Central memory CD8-positive, alpha-beta T cell (primary cell): ENCODE measurements around the gene TTC23.

Source experiments
- ATAC-seq: fragments of 150-1000 bp; cut with Tn5 transposase; replicated peaks from 2 replicates; pipeline ENCODE4 v1.10.0; 2022; ENCODE audit warnings: mild to moderate bottlenecking, moderate FRiP score, moderate number of reproducible peaks; ENCODE audit not compliant: poor library complexity, severe bottlenecking; ENCODE audit errors: extremely low read depth
- DNase-seq, 2 donors: peaks; one replicate each; pipeline ENCODE4 v3.0.0; 2021; ENCODE audit warnings: low spot score in 2 of 2
- H3K27ac Mint-ChIP-seq: one replicate; pipeline ENCODE4 v1.8.0; 2022; ENCODE audit warnings: low read depth, mild to moderate bottlenecking, moderate library complexity, mixed read lengths
- H3K27me3 Mint-ChIP-seq: one replicate; pipeline ENCODE4 v1.8.0; 2022; ENCODE audit warnings: mixed read lengths
- H3K36me3 Mint-ChIP-seq: one replicate; pipeline ENCODE4 v1.8.0; 2022; ENCODE audit warnings: mild to moderate bottlenecking, moderate library complexity, mixed read lengths; ENCODE audit not compliant: insufficient read depth
- H3K4me1 Mint-ChIP-seq: one replicate; pipeline ENCODE4 v1.8.0; 2022; ENCODE audit warnings: mixed read lengths
- H3K4me3 Mint-ChIP-seq: one replicate; pipeline ENCODE4 v1.8.0; 2022; ENCODE audit warnings: mild to moderate bottlenecking, moderate library complexity, mixed read lengths
- H3K9me3 Mint-ChIP-seq: one replicate; pipeline ENCODE4 v1.8.0; 2022; ENCODE audit warnings: mixed read lengths

Gene TTC23

DNA sequence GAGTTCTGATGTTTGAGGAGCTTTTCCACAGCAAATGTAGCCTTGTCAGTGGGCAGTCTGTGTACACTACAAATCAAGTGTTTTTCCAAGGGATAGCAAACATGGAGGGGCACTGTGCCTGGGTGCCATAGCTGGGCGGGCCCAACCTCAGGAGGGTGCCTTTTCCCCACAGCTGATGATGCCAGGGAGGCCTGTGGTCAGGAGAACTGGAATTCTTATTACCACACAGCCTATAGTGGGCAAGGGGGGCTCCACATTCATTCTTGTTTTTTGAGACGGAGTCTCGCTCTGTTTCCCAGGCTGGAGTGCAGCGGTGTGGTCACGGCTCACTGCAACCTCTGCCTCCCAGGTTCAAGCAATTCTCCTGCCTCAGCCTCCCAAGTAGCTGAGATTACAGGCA is 102.7 kb downstream of the TTC23 start:
- Mint-ChIP-seq H3K4me1 (no peaks in the 10 kb centered on the region), H3K4me3 (no peak overlapping the region), H3K27me3 (peaks cover 33% of the 10 kb centered on the region), H3K9me3 (no peaks in the 10 kb centered on the region), H3K36me3 (peaks cover 2% of the 10 kb centered on the region), H3K27ac (no peak overlapping the region)
- DNase-seq (no peak), ATAC-seq (no peak)

DNA sequence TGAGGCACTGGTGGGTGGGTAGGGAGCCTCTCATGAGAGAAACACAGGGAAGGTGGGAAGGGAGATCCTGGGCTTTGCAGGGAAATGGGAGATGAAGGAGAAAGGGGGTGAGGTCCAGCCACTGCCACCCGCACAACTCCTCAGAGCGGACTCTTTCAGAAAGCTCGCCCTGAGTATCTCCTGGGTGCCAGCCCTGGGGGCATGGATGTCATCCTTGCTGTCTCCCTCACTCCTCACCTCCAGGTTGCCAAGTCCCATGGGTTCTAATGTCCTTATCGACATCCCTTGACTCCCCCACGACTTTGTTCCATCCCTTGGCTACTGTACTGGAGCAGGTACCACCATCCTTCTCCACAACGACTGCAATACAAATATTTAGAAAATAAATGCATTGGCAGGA is 103.6 kb downstream of the TTC23 start:
- Mint-ChIP-seq H3K27me3 (peaks cover 24% of the 10 kb centered on the region), H3K4me3 (no peak overlapping the region), H3K36me3 (peaks cover 2% of the 10 kb centered on the region), H3K27ac (no peak overlapping the region), H3K4me1 (no peaks in the 10 kb centered on the region), H3K9me3 (no peaks in the 10 kb centered on the region)
- DNase-seq (no peak), ATAC-seq (no peak)

DNA sequence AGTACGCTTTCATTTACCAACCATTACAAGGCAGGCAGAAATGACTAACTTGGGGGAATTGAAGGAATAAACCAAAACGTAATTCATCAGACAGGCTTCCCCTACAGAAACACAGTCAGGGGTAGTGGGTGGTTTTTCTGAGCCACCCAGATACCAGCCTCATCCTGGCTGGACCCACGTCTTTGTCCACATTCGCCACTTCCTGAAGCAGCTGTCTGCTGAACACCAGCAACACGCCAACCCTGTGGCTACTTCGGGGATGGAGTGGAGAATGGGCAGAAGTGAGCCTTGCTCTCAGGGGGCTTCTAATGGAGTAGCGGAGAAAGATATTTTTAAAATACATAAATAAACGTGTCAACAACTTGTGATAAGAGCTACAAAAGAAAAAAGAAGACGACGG is 104.4 kb downstream of the TTC23 start:
- no peaks in the 10 kb centered on the region for H3K4me1 Mint-ChIP-seq
- peaks cover 2% of the 10 kb centered on the region for H3K36me3 Mint-ChIP-seq
- H3K27me3 Mint-ChIP-seq = peaks cover 21% of the 10 kb centered on the region
- ATAC-seq = no peak
- H3K9me3 Mint-ChIP-seq = no peaks in the 10 kb centered on the region
- no peak overlapping the region for H3K4me3 Mint-ChIP-seq
- no peak for DNase-seq
- H3K27ac Mint-ChIP-seq = no peak overlapping the region

DNA sequence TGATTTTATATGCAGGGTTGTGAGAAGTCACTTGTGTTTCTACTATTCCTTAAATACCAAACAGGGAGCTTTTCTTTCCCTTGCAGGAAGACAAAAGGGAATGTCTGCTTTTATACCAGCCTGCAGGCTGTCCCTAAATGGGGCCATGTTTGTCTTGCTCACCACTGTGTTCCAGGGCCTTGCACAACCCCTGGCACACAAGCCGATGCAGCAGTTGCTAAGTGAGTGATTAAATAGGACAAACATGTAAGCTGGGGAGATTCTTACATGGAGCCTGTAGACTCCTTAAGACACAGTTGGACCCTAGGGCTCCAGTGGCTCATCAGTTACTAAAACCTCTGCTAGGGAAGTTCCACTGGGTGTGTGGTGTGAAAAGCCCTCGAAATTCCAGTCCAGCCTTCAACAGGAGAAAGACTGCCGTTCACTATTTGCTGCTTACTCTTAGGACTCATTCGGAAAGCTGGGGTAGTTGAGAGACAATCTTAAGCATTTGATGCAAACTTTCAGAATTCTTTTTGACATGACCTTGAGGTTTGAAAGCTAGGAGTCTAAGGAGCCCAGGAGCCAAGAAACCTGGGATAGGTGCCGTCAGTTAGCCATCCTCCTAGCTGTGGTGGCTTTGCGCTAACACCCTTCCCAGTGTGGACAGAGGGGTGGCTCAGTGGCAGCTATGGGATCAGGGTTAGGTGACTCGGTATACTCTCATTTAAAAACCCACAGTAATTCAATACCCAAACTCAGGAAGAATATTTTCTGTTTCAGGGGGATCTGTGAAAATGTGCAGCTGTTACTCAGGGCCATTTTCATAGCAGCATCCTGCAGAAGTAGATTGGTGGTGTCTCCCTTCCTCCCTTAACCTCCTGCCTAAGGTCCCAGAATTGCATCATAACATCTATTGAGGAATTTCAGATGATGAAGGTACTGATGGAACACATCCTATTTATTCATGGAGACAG is 105.4 kb downstream of the TTC23 start:
- no peak for DNase-seq
- Mint-ChIP-seq H3K27me3 (peaks cover 21% of the 10 kb centered on the region), H3K4me3 (no peak overlapping the region), H3K4me1 (no peaks in the 10 kb centered on the region), H3K27ac (no peak overlapping the region), H3K9me3 (no peaks in the 10 kb centered on the region), H3K36me3 (peaks cover 2% of the 10 kb centered on the region)
- ATAC-seq = no peak

DNA sequence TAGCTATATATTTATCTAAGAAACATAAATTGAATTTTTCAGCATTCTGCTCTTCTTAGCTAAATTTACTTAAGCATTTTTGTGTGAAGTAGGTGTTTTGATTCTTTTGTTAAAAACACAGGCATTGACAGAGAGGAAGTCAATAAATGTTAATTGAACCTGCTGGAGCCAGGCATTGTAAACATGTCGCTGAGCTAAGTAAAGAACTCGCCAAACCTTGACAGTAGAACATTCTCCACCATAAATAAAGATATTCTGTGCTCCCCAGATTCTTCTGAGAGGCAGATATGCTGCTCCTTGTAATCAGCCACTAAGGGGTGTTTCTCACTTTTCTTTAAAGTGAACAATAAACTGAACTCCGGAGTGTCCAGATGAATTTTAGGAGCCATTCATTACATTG is 106.1 kb downstream of the TTC23 start:
- no peak for ATAC-seq
- H3K27me3 Mint-ChIP-seq = peaks cover 21% of the 10 kb centered on the region
- peaks cover 2% of the 10 kb centered on the region for H3K36me3 Mint-ChIP-seq
- no peaks in the 10 kb centered on the region for H3K4me1 Mint-ChIP-seq
- H3K4me3 Mint-ChIP-seq = no peak overlapping the region
- DNase-seq = no peak
- H3K27ac Mint-ChIP-seq = no peak overlapping the region
- H3K9me3 Mint-ChIP-seq = no peaks in the 10 kb centered on the region

DNA sequence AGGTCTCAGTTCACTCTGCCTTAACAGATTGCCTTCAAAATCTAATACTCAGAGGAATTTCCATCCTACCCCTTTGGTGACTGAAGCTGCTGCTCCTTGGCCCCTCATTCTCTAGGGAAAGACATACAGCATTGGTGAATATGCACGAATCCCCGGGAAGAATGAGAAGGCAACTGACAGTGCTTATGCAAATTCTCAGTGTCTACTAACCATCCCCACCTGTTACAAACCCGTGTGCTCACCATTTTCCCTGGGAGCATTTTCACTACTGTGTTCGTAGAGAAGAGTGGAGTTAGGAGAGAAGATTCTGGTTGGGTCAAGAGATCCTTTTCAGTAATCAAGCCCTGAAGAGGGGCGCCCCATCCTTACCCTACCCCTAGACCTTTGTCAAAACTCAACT is 106.8 kb downstream of the TTC23 start:
- ATAC-seq (no peak), DNase-seq (no peak)
- Mint-ChIP-seq H3K9me3 (no peaks in the 10 kb centered on the region), H3K36me3 (peaks cover 2% of the 10 kb centered on the region), H3K27ac (no peak overlapping the region), H3K4me1 (no peaks in the 10 kb centered on the region), H3K4me3 (no peak overlapping the region), H3K27me3 (peaks cover 21% of the 10 kb centered on the region)

DNA sequence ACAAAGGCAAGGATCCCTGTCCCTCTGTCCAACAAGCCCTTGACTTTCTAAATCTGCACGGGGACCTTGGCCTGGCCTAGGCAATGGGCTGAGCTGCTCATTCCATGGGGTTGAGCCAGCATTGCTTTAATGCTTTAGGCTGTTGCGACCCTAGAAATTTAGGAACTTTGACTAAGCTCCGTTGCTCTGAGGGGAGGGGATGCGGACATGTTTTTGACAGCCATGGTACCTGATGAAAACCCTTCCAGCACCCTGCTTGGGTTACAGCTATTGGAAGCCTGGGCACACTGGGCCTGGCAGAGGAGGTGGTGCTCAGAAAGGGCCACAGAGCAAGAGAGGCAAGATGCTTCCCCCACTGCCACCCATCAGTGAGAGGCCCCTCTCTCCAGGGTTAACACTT is 107.4 kb downstream of the TTC23 start:
- no peaks in the 10 kb centered on the region for H3K9me3 Mint-ChIP-seq
- peaks cover 2% of the 10 kb centered on the region for H3K36me3 Mint-ChIP-seq
- ATAC-seq (no peak), DNase-seq (no peak)
- H3K27ac Mint-ChIP-seq = no peak overlapping the region
- peaks cover 21% of the 10 kb centered on the region for H3K27me3 Mint-ChIP-seq
- no peak overlapping the region for H3K4me3 Mint-ChIP-seq
- no peaks in the 10 kb centered on the region for H3K4me1 Mint-ChIP-seq

DNA sequence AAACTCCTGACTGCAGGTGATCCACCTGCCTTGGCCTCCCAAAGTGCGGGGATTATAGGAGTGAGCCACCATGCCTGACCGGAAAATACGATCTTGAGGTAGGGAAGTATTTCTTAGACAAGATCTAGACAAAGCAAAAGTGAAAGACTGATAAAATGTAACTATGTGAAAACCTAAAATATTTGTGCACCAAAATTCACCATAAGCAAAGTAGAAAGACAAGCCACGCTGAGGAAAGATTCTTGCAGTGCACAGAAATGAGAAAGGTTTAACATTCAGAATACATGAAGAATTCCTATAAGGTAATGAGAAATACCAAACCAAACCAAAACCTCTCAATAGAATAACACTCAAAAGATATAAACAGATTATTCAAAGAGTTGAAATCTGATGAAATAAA is 108.8 kb downstream of the TTC23 start:
- ATAC-seq (no peak), DNase-seq (no peak)
- H3K27ac Mint-ChIP-seq = no peak overlapping the region
- H3K36me3 Mint-ChIP-seq = peaks cover 4% of the 10 kb centered on the region
- H3K4me1 Mint-ChIP-seq = no peaks in the 10 kb centered on the region
- no peak overlapping the region for H3K4me3 Mint-ChIP-seq
- H3K27me3 Mint-ChIP-seq = peaks cover 13% of the 10 kb centered on the region
- H3K9me3 Mint-ChIP-seq = no peaks in the 10 kb centered on the region

DNA sequence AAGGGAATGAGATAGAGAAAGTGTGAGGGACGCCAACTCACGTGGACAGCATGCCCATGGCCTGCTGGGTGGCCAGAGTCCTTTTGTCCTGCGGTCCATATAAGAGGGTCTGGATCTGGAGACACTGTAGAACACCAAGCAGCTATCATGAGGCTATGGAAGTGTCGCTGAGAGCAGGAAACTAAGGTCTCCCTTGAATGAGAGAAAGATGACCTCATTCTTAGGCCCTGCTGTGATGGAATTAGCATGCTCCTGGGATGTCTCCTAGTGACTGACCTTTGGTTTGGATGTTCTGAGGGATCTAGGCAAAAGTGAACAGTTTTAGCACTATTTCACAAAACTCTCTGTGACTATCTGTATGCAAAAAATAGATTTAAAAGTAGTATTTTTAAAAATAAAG is 110.1 kb downstream of the TTC23 start:
- no peak overlapping the region for H3K27ac Mint-ChIP-seq
- no peak for ATAC-seq
- no peak overlapping the region for H3K4me3 Mint-ChIP-seq
- H3K4me1 Mint-ChIP-seq = no peaks in the 10 kb centered on the region
- no peaks in the 10 kb centered on the region for H3K9me3 Mint-ChIP-seq
- peaks cover 4% of the 10 kb centered on the region for H3K36me3 Mint-ChIP-seq
- DNase-seq = no peak
- H3K27me3 Mint-ChIP-seq = no peaks in the 10 kb centered on the region

DNA sequence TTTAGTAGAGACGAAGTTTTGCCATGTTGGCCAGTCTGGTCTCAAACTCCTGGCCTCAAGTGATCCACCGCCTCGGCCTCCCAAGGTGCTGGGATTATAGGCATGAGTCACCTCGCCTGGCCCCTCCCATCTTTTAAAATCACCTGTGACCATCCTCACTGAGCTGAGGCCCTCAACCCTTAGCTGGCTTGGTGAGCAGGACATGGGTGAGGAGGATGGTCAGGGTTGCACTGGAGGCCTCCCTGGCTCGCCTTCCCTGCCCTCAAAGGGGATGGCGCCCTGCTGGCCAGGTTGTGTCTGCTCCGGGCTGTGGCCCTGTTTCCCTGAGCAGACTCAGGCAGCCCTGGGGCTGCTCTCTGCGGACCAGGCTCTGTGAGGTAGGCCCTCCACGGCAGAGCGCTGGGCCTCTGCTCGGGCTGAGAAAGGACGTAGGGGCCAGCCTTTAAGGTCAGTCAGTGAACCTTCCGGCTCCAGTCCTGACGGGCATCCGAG is 110.8 kb downstream of the TTC23 start:
- Mint-ChIP-seq H3K27ac (no peak overlapping the region), H3K4me3 (no peak overlapping the region), H3K4me1 (no peaks in the 10 kb centered on the region), H3K36me3 (peaks cover 3% of the 10 kb centered on the region), H3K27me3 (no peaks in the 10 kb centered on the region), H3K9me3 (no peaks in the 10 kb centered on the region)
- no peak for ATAC-seq
- DNase-seq = no peak

DNA sequence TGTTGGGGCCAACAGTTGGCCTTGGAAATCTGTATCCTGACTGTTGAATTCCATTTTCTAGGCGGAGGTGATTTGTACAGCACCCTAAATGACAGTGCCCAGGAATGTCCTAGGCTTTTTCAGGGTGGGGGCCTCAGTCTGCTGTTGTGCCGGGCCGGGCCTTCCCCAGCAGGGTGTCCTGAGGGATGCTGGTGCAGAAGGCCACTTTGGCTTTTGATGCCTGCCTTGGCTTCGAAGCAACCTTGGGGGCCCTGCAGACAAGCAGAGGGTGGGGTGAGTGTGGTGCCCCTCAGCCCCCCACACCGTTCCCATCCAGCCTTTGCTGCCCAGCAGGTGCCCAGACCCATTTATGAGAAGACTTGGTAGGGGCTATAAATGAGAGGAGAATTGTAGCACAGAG is 111.5 kb downstream of the TTC23 start:
- Mint-ChIP-seq H3K4me3 (no peak overlapping the region), H3K9me3 (no peaks in the 10 kb centered on the region), H3K27me3 (no peaks in the 10 kb centered on the region), H3K36me3 (peaks cover 4% of the 10 kb centered on the region), H3K27ac (no peak overlapping the region), H3K4me1 (no peaks in the 10 kb centered on the region)
- DNase-seq (no peak), ATAC-seq (no peak)

DNA sequence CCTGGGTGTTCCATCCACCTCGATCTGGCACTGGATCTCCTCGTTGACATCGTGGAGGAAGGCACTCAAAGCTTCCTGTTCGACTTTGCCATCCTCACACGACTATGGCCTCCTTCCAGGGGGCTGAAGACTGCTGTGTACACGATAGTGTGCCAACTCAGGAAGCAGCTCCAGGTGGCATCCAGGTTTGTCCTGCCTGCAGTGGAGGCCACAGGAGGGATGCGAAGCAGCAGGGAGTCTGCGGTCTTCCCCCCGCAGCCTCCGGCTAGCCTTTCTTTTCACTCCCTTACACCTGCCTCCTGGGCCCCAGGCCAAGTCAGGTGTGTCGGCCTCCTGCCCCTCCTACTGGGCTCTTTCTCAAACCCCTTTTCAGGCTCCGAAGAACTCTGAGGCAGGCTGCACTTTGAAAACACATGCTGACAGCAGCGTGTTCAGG is 112.3 kb downstream of the TTC23 start:
- H3K27me3 Mint-ChIP-seq = no peaks in the 10 kb centered on the region
- no peaks in the 10 kb centered on the region for H3K4me1 Mint-ChIP-seq
- peaks cover 4% of the 10 kb centered on the region for H3K36me3 Mint-ChIP-seq
- DNase-seq (no peak), ATAC-seq (no peak)
- H3K9me3 Mint-ChIP-seq = no peaks in the 10 kb centered on the region
- no peak overlapping the region for H3K4me3 Mint-ChIP-seq
- no peak overlapping the region for H3K27ac Mint-ChIP-seq

DNA sequence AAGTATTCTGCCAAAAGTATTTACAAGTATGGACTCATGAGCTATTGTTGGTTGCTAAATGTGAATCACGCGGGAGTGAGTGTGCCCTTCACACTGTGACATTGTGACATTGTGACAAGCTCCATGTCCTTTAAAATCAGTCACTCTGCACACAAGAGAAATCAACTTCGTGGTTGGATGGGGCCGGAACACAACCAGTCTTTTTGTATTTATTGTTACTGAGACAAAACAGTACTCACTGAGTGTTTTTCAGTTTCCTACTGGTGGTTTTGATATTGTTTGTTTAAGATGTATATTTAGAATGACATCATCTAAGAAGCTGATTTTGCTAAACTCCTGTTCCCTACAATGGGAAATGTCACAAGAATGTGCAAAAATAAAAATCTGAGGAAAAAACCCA is 114.2 kb downstream of the TTC23 start:
- Mint-ChIP-seq H3K36me3 (peaks cover 4% of the 10 kb centered on the region), H3K4me3 (no peak overlapping the region), H3K4me1 (peaks cover 4% of the 10 kb centered on the region), H3K9me3 (no peaks in the 10 kb centered on the region), H3K27me3 (no peaks in the 10 kb centered on the region), H3K27ac (no peak overlapping the region)
- no peak for ATAC-seq
- DNase-seq = no peak
